GM18498 (cell line): ENCODE data around the gene KCNIP4.

Experiments used
- ATAC-seq: cut with Tn5 transposase; IDR thresholded peaks from one replicate; pipeline ENCODE4 v1.9.1; 2021; ENCODE audit warnings: mild to moderate bottlenecking, moderate library complexity; ENCODE audit not compliant: unreplicated experiment

Gene KCNIP4

DNA sequence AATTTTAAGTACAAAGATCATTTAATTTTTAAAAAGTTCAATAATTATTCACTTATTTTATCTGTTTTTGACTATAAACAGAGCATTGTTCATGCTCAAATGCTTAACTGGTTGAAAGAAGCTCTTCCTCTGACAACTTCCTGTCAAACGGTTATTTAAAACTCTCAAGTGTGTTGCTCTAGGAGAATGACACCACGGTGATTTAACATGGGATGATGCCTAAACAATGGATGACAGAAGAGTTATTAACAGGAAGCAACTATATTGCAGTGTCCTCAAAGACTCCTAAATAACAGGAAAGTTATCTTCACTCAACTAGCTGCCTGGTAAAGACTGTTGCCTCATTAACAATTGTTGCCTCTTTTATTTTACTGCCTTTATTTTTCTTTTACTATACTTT, 738.7 kb downstream of the KCNIP4 start:
- no peak for ATAC-seq

DNA sequence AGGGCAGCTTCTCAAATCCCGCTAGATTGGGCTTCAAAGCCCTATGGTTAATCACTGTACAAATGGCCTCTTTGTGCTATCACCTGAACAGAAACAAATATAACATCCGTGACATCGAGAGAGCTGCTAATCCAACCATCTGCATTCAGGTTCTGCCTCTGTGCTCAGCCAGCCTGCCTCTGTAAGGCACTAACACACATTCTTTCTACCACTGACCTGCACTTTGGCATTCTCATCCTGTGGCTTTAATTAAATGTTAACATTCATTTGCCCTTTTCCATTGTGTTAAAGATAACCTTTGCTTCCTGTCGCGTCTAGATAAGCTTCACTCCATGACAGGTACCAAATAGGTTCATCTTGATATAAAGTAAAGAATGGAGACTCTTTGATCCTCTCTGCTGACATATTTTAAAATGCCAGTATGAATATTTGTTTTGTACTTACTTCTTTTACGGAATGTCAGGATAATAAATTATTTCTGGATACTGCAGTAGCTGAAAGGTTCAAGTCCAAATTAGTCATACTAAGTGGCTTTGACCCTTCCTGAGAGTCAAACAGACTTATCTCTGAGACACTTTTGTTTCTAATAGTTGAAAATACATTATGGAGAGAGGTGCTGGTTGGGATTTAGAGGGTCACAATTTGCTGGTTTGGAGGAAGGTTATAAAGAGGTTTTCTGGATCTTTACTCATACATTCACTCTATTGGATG, 742.6 kb downstream of the KCNIP4 start:
- no peak for ATAC-seq

DNA sequence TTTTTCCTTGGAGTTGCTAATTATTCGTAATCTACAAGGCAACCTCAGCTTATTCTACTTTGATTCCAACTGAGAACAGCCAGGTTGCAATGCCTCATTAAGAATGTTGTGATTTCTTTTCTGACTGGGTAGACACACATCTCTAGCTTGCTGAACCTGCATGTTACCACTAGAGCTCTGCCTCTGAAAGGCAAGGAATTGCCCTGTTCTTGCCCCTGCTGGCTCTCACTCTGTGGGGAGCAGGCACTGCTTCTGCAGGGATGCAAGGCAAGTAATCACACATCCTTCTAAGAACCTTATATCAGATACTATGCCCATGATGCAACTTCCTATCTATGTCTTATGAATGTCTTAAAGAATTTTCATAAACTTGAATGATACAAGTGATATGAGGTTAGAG, 745.2 kb downstream of the KCNIP4 start:
- no peak for ATAC-seq

DNA sequence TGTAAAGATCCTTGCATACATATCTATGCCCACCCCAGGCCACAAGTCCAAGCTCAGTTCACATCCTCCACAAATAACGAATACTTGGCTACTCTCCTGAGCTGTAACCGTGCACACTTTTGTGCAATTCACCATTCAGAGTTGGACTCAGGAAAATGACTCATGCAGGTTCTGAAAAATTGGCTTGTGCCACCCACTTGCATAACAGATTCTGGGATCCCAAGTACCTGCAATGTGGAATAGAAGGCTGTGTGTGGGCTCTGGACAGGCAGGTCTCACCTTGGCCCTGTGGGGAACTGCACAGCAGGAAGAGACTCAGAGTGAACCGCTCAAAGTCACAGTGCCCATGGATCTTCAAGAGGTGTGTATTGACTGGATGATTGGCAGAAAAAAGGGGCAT, 745.6 kb downstream of the KCNIP4 start:
- ATAC-seq: no peak

DNA sequence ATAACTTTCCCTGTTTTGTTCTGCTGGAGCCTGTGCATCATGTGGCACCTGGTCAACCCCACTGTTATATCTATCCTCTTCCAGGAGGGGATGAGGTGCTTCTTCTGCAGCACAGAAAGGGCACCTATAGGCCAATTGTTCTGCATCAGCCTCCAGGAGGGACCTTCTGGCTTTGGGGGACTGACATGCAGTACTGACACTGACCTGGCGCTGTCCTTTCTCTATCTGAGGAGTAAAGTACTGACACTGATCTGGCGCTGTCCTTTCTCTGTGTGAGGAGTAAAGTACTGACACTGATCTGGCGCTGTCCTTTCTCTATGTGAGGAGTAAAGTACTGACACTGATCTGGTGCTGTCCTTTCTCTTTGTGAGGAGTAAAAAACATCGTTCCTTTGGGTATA, 749.9 kb downstream of the KCNIP4 start:
- no peak for ATAC-seq

DNA sequence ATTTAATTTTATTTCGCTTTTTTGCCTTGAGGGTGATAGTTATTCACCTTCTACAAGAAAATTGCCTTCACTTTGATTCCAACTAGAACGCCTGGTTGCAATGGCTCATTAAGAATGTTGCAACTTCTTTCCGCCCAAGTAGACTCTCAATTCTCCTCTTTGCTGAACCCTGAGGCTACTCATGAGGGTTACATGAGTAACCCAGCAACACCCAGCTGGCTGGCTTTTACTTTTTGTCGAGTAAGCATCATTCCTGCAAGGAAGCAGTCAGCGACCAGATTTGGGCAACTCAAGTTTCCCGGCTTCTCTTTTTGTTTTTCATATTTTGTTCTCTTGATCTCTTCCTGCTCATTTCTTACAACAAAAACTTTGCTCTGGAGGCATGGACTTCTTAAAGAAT, 752.9 kb downstream of the KCNIP4 start:
- no peak for ATAC-seq

DNA sequence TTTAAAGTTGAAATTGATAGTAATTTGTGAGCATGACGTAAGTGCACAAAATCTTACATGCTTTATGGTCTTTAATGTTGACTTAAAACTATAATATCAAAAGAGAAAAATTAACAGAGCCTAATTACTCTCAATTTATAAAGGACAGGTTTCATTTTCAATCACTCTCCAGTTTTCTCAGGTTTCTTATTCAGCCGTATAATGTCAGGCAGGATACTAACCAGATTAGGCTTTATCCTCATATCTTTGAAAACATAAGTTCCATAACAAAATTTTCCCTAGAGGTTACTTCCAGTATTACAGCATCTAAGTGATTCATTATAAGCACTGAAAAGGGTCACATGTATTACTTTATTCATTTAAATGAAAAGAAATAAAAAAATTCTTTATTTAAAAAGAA, 756.2 kb downstream of the KCNIP4 start:
- ATAC-seq: no peak

DNA sequence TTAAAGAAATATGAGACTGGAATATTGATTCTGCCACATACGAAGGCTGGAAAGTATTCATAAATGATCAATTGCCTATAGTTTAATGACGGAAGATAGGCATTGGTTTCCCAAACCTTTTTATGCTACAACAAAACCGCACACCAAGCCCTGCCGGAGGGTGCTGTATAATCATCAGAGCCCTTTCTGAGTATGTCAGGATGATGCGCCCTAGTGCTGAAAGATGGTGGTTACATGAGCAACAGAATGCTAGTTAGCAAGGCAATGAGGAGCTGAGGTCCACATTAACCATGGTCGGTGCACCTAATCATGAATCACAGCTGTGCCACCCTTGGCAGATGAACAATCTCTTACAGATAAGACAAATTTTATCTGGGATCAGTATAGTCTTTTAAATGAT, 757.3 kb downstream of the KCNIP4 start:
- no peak for ATAC-seq

DNA sequence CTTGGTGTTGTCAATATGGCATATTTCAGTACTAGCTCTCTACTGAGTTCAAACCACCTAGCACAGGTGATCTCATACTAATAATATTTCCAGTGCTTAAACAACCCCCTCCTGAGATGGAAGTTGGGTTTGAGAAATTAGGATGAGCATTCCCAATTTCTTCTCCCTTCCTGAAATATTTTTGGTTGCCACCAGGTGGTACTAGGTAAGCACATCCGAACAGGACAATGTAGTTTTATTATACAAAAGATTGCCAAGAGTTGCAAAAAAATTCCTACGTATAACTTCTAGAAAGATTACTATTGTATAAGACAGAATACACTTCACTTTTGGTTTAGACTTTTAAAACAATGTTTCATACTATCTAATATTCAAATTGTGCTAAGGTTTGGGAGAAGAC, 763.8 kb downstream of the KCNIP4 start:
- ATAC-seq: no peak

DNA sequence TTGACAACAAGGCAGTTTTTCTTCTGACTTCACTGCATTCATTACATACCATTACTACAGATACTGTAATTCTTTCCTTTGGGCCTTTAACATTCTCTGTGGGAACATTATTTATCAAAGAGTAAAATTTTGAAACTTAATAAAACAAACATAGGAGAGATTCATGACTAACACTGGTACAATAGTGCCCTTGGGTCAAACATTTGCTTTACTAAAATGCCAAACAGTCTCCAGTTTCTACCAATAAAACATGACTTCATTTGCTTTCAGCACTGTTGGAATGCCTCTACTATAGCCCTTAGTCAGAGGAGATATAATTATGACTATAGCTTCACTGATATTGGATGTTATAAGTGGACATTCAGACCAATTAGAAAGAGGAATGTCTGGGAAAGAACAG, 766.9 kb downstream of the KCNIP4 start:
- no peak for ATAC-seq

DNA sequence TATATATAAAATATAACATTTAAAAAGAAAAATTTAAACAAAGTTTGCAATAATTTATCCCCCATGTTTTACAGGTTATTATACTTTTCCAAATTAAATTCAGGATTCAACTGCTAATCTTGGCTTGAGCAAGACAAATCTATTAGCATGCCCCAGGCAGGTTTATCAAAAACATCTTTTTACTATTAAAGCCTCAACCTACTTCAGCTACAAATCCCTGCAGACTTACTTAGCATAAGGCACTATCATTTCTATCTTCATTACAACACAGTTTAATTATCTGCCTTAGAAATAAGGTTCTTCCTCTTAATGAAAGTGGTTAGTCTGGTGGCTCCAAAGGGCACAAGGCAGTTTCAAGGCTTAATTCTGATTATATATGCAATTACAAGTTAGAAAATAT, 770.7 kb downstream of the KCNIP4 start:
- no peak for ATAC-seq

DNA sequence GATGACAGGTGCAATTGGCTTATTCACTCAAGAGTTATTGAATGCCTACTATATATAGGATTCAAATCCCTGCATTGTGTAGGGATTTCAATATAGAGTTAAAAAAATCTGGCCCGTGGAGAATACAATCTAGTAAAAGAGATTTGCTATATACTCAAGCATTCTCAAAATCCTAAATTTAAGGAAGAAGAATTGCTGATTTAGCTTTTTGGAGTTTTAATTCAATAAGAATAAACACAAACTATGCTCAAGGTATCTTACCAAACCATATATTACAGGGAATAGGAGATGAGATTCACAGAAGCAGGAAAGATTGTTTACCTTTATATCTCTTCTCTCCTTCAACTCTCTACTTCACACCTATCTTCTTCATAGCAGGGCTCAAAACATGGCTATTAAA, 771.5 kb downstream of the KCNIP4 start:
- no peak for ATAC-seq

DNA sequence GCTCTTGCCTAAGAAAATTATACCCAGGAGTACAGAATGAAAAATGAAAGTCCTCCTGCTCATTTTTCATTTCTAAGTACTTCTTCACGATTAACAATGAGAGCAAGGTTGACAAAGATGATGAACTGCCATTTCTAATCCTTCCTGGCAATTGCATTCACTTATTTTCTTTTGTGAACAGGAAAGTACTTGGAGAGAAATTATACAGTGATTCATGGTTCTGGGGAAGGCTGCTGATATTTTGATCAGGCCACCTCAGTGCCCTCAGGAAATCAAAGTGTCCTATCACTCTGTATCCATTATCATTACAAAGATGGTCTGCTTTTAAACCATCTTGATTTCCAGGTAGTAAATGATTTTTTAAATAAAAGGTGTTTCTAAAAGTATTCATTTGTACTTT, 780.9 kb downstream of the KCNIP4 start:
- no peak for ATAC-seq

DNA sequence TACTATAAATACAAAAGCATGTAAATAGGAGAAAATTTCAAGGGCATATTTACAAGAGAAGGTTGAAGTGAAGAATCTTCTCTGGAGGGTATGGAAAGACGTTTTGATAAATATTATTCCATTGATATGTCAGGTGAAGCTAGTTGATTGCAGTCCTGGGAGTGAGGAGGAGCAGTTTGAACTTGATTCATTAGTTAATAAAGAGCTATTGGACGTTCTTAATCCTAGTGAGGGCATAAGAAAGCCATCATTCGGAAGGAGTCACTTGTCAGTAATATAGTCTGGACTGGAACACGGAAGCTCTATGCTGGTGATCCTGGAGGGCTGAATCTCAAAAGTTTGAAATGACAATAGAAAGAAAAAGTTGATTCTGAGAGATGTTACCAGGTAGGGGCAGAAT, 793.2 kb downstream of the KCNIP4 start:
- ATAC-seq: no peak

DNA sequence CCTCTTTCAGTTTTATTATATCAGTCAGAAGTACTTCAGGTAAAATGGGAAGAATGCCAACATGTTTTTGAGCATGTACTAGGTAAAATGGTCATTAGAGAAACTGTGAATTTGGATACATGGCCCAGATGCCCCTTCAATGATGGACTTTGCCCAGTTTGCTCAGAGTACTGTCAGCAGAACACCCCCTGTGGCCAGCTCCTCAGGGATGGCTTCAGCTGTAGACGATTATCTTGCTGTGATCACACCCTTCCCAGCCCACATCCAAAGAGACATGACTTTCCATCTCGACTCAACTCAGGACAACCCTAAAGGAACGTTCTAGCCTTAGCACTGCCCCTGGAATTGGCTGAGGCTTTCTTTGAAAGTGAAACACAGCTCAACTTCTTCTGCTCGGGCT, 809.2 kb downstream of the KCNIP4 start:
- ATAC-seq: no peak

DNA sequence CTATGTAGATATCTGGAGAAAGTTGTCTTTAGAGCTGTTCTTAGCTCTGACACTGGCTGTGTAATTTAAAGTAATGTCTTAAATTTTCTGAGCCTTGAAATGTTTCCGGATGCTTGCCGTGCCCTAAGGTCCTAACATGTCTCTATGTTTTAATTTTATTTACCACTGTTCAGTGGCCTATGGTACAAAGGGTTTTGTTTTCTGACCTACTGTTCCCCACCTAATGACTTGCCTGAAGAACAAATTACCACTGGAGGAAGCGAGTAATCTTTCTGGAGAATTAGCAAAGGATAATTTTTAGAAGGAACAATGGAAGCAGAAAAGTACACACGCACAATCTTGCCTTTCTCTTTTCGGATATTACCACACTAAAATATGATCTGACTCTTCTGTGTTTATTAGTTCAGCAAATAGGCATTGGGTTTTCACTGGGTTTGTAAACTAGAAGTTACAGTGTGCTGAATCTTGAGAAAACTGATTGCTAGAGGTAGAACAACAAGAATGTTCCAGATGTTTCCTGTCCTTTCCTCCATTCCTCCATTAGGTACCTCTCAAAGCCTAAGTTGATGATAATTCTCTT, 812.4 kb downstream of the KCNIP4 start:
- no peak for ATAC-seq

DNA sequence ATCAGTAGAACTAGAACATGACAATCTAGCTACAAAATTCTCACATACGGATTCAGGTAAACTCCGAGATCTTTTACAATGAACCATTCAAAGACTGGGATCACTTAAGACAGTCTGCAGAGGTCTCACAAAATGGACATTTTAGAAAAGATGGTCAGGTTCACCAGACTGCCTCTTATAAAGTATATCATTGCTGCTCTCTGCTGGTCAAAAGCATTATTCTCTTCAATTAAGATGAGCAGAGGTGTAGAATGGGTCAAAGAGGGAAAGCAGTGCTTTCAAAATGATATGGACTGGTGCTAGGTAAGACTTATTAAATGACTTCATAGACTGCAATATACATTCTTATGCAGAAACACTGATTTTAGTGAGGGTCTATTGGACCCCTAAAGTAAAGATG, 813.6 kb downstream of the KCNIP4 start:
- no peak for ATAC-seq

DNA sequence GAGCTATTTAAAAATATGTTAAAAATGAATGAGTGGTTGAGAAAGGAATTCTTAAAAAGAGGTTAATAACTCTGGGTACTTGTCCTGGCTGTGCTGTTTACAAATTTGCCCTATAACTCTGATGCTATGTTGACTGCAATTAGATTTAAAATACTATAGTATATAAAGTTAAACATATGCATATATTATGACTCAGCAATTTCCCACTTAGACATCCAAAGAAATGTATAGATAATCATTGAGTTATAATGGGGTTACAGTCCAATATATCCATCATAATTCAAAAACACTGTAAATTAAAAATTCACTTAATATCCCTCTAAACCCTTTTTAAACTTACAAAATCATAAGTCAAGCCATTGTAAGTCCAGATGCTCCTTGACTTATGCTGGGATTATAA, 818.0 kb downstream of the KCNIP4 start:
- no peak for ATAC-seq

DNA sequence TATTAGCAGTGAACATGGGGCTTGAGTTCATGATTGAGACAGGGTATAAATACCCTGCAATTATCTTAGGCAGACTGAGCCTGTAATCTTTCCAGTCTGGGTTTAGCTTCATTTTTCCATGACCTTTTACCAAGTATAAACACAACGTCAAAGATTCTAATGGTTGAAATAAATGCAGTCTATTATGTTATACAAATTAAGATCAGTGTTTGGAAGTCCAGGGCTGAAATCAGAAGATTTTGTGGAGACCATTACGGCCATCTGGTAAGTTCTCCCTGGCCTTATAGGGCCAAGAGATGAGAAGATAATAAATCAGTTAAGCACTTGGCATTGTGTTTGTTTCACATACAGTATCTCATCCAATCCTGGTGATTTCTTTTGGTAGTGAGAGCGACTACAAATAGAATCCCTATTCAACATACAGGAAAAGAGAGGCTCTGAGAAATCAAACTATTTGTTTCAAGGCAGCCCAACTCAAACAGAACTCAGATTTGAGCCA, 822.5 kb downstream of the KCNIP4 start:
- ATAC-seq: no peak

DNA sequence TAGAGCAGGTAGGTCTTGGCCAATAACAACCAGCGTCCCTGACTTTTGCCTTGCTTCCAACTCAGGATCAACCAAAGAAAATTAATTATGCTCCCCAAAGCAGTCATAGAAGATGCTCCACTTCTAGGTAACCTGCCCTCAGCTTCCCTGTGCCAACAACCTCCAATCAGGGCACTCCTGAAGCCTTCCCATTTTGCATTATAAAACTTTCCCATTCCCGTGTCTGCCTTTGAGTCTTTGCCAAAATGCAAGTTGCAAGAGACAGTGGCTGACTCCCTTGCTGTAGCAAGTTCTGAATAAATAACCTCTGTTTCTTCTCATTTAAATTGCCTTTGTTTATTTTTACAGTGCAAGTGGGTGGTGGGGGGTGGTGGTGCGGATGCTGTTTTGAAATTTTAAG, 830.3 kb downstream of the KCNIP4 start:
- ATAC-seq: no peak

DNA sequence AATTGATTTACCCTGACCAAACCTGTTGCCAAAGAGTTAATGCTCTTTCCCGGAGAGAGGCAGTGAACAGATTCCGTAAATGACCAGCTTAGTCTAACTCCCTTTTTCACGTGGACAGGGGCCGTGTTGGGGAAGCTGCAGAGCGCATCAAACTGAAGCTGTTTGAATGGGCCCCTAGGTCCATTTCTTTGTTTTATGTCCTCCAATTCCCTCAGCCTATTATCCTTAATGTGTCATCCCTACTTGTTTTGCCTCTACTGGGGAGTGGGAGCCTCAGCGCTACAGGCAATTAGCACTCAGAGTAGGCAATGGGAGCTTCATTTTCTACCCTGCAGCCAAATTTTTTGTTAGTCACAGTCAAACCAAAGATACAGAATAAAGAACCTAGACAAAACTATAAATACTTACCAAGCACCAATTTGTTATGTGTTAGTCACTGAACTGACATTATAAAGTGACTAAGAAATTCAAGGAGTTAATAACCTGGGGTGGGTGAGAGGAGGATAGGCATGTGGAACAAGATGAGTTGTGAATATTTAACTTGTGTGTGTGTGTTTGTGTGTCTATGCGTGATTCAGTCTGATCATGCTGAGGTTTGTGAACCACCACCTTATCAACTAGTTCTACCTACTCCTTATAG, 830.9 kb downstream of the KCNIP4 start:
- ATAC-seq: no peak

DNA sequence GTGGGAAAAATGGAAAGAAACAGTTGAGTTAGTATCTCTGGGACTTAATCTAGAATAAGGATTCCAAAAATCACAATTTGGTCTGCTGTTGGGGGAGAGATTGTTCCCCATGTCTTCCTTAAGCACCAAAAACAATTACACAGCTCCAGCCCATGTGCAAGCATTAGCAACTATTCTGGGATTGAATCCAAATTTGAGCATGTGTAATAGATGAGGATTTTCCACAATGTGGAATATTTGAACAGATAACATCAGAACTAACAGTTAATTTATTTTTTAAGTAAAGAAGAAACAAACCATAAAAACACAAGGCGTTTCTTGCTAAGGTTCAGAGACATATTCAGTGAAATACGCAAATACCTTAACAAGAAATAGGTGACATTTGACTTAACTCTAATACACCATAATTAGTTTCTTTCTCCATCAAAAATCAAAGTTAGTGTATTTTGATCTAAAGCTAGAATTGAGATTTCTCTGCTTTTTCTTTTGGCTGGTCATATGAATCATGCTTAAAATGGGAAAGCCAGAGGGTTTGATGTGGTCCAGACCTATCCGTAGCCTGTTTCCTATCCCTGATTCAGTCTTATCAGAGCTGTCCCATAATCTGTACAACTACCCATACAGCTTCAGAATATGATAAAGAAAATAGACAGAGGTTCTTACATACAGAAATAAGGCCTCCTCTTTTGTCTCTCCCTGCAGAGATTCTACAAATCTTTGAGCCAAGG, 834.9 kb downstream of the KCNIP4 start:
- ATAC-seq: no peak
